Neural progenitor cell (in vitro differentiated cells): ENCODE data around the gene OTOGL.

Experiments
- CTCF ChIP-seq: fragments of 200-600 bp; sonication (generic); IDR thresholded peaks from 2 replicates; pipeline ENCODE4 v1.5.1; 2017; ENCODE audit warnings: antibody characterized with exemption, mild to moderate bottlenecking
- EZH2 ChIP-seq: fragments of 200-600 bp; sonication (generic); IDR thresholded peaks from 2 replicates; pipeline ENCODE4 v1.6.1; 2017; ENCODE audit warnings: antibody characterized with exemption, mild to moderate bottlenecking, moderate library complexity

DNA sequence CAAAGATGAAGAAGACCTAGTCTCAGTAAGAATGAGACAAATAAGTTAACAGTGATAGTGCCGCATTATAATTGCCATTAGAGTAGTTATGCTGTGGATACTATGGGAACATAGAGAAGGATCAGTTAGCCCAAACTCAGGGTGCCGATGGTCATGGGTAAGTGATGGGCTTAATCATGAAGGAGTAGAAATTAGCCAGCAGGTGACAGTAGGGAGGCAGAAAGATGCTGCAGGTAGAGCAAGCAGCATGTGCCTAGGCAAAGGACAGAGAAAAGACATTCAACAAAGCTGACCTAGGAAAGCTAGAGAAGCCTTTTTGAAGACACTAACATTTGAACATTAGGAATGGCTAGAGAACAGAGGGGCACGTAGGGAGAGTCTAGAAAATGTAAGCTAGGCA is 314.1 kb downstream of the OTOGL start:
- TF ChIP-seq EZH2 (no peak), CTCF (no peak)
